A204.1 (cell line): ENCODE measurements around the gene CDH2.

ENCODE experiments used
- FAIRE-seq: peaks from 2 replicates; lab custom pipeline; 2012; peaks lifted over from hg19 to GRCh38; lab: Jason Lieb, UNC

Gene CDH2

GRCh38 chr18:27901424-27902226, 275.3 kb downstream of the CDH2 start:
- FAIRE-seq, result no peak
